Measurements from ENCODE around the gene FBXW7. TPM values are rescaled to one million over a fixed set of nuclear protein-coding genes. Genes with fewer than 3 reads are reported as not detected.
"Not testable (repeated sequence)": the region's sequence is repeated elsewhere in the genome, so short reads cannot be mapped to it uniquely, and the experiment has no call there.

FBXW7 gene
- total and polyA plus RNA-seq, 2 experiments from 2014 or later = 19.7 to 67.7 TPM

- Histone ChIP-seq H3K27ac (no peak overlapping the region), H3K9me3 (ENCODE audit: low read depth) (no peaks in the 10 kb centered on the region), H3K36me3 (no peaks in the 10 kb centered on the region), H3K27me3 (no peaks in the 10 kb centered on the region), H3K4me3 (no peak overlapping the region), H3K4me1 (ENCODE audit: low read depth) (no peaks in the 10 kb centered on the region)
- no peak for DNase-seq (ENCODE audit: low read depth in 1 of 2, low spot score in 1 of 2)
- no peak for TF ChIP-seq CTCF (IDR thresholded peaks at IDR 0.05; ENCODE audit: low read depth, low read length)
Observed at GRCh38 chr4:152558396-152558795, 22.5 kb upstream of the FBXW7 start.

- no peak overlapping the region for H3K27ac ChIP-seq
Observed at GRCh38 chr4:152556834-152557233, 20.9 kb upstream of the FBXW7 start.

GRCh38 chr4:152556283-152556682 lies 20.4 kb upstream of the FBXW7 start:
- DNase-seq (ENCODE audit: low read depth in 1 of 2, low spot score in 1 of 2) = no peak
- no peaks in the 10 kb centered on the region for H3K4me1 ChIP-seq (ENCODE audit: low read depth)
- TF ChIP-seq CTCF (IDR thresholded peaks at IDR 0.05; ENCODE audit: low read depth, low read length) = no peak

More at GRCh38 chr4:152556834-152557233, 20.9 kb upstream of the FBXW7 start:
- H3K27me3 ChIP-seq = no peaks in the 10 kb centered on the region
- H3K4me1 ChIP-seq (ENCODE audit: low read depth) = no peaks in the 10 kb centered on the region
- H3K36me3 ChIP-seq = no peaks in the 10 kb centered on the region
- no peak overlapping the region for H3K4me3 ChIP-seq
- no peaks in the 10 kb centered on the region for H3K9me3 ChIP-seq (ENCODE audit: low read depth)
- no peak for DNase-seq (ENCODE audit: low read depth in 1 of 2, low spot score in 1 of 2)
- TF ChIP-seq CTCF (IDR thresholded peaks at IDR 0.05; ENCODE audit: low read depth, low read length) = no peak

GRCh38 chr4:152554742-152555141 lies 18.9 kb upstream of the FBXW7 start:
- no peaks in the 10 kb centered on the region for H3K9me3 ChIP-seq (ENCODE audit: low read depth)
- H3K4me1 ChIP-seq (ENCODE audit: low read depth) = no peaks in the 10 kb centered on the region
- no peaks in the 10 kb centered on the region for H3K27me3 ChIP-seq
- no peak overlapping the region for H3K4me3 ChIP-seq
- no peaks in the 10 kb centered on the region for H3K36me3 ChIP-seq
- no peak for DNase-seq (ENCODE audit: low read depth in 1 of 2, low spot score in 1 of 2)
- TF ChIP-seq CTCF (IDR thresholded peaks at IDR 0.05; ENCODE audit: low read depth, low read length) = no peak
- H3K27ac ChIP-seq = no peak overlapping the region

More at GRCh38 chr4:152556283-152556682, 20.4 kb upstream of the FBXW7 start:
- no peaks in the 10 kb centered on the region for H3K9me3 ChIP-seq (ENCODE audit: low read depth)
- no peak overlapping the region for H3K27ac ChIP-seq
- H3K27me3 ChIP-seq = no peaks in the 10 kb centered on the region
- H3K4me3 ChIP-seq = no peak overlapping the region
- H3K36me3 ChIP-seq = no peaks in the 10 kb centered on the region

GRCh38 chr4:152550687-152551086 lies 14.8 kb upstream of the FBXW7 start:
- not testable (repeated sequence) for H3K36me3 ChIP-seq; H3K27ac ChIP-seq; H3K9me3 ChIP-seq (ENCODE audit: low read depth); H3K4me3 ChIP-seq; DNase-seq (ENCODE audit: low read depth in 1 of 2, low spot score in 1 of 2); H3K27me3 ChIP-seq; H3K4me1 ChIP-seq (ENCODE audit: low read depth)

- TF ChIP-seq CTCF (IDR thresholded peaks at IDR 0.05; ENCODE audit: low read depth, low read length) = no peak
- no peaks in the 10 kb centered on the region for H3K9me3 ChIP-seq (ENCODE audit: low read depth)
- no peaks in the 10 kb centered on the region for H3K36me3 ChIP-seq
- no peaks in the 10 kb centered on the region for H3K27me3 ChIP-seq
- H3K4me3 ChIP-seq = no peak overlapping the region
- H3K27ac ChIP-seq = no peak overlapping the region
- DNase-seq (ENCODE audit: low read depth in 1 of 2, low spot score in 1 of 2) = no peak
- H3K4me1 ChIP-seq (ENCODE audit: low read depth) = no peaks in the 10 kb centered on the region
Observed at GRCh38 chr4:152545088-152545487, 9.2 kb upstream of the FBXW7 start.

GRCh38 chr4:152544533-152544932 lies 8.6 kb upstream of the FBXW7 start:
- H3K27ac ChIP-seq; H3K4me1 ChIP-seq (ENCODE audit: low read depth); H3K9me3 ChIP-seq (ENCODE audit: low read depth); H3K36me3 ChIP-seq; DNase-seq (ENCODE audit: low read depth in 1 of 2, low spot score in 1 of 2); H3K27me3 ChIP-seq; H3K4me3 ChIP-seq: not testable (repeated sequence)
